ENCODE results near the gene PDHX.
"Not testable (repeated sequence)": the region's sequence is repeated elsewhere in the genome, so short reads cannot be mapped to it uniquely, and the experiment has no call there.

Gene PDHX

DNA sequence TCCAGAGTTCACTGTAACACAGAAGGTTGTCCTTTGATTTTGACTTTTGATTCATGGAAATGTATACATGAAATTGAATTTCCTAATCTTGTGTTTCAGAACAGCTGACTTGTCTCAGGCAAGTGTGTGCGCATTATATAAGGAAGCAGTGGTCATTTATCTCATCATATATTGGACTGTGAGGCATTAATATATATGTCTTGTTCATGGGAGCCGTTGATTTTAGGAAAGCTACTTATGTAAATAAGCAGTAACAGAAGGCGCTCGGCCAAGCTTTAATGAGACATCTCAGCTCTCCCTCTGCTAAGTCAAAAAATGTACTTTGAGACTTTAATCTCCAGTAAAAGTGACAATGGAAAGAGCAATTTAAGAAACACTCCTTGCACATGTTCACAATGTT lies 100.5 kb downstream of the PDHX start:
- no peak for DNase-seq

DNA sequence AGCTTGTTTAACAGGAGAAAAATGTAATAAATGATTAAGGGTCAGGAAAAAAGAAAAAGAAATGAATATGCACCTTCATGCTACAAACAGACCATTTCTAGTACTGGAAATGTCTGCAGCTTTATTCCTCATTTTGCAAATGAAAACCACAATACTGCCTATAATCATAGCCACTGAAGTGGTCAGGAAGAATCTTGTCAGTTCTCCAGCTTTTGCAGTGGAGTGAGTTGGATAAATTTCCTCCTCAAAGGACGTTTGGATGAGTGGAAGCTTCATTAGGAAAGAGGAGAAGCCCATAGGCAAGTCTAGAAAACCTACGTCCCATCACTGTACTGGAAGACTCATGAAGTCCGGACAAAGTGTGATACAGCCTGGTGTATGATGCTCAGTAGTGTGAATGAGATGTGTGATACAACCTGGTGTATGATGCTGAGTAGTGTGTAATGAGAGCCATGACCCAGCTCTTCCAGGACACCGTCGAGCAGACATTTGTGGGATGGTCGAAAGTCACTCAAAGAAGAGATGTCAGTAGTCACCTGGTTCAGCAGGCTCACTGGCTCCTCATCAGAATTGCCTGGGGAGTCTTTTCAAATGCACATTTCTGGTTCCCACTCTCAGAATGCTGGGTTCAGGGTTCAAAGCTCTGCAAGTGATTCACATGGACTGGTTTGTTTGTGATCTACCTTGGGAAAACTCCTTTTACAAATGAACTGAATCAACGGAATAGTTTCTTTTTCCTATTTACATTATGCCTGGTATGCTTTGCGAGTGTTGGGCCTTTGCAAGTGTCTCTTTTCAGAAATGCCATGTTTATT lies 101.3 kb downstream of the PDHX start:
- no peak for DNase-seq

DNA sequence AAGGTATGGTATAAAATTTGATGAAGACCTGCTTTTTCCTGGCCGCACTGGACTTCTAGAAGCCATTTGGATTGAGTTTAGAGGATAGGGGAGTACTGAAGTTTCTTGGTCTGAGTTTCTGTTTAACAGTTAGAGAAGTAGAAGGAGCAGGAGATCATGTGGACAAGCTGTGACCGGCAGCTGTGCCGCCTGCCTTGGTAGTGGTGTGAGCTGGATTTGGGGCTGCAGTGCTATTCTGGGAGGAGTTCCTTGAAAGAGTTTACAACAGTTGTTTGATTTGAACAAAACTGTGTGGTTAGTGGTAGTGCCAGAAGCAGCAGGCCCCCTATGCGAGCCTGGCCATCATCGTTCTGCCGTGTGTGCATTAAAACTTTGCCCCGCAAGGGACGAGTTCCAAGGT lies 105.2 kb downstream of the PDHX start:
- DNase-seq: no peak

DNA sequence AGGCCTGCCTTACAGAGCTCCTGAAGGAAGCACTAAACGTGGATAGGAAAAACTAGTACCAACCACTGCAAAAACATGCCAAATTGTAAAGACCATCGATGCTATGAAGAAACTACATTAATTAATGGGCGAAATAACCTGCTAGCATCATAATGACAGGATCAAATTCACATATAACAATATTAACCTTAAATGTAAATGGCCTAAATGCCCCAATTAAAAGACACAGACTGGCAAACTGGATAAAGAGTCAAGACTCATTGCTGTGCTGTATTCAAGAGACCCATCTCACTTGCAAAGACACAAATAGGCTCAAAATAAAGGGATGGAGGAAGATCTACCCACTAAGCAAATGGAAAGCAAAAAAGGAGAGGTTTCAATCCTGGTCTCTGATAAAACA lies 107.5 kb downstream of the PDHX start:
- DNase-seq: not testable (repeated sequence)

DNA sequence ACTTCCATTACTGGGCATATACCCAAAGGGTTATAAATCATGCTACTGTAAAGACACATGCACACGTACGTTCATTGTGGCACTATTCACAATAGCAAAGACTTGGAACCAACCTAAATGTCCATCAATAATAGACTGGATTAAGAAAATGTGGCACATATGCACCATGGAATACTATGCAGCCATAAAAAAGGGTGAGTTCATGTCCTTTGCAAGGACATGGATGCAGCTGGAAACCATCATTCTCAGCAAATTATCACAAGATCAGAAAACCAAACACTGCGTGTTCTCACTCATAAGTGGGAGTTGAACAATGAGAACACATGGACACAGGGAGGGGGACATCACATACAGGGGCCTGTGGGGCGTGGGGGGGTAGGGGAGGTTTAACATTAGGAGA lies 111.6 kb downstream of the PDHX start:
- not testable (repeated sequence) for DNase-seq

DNA sequence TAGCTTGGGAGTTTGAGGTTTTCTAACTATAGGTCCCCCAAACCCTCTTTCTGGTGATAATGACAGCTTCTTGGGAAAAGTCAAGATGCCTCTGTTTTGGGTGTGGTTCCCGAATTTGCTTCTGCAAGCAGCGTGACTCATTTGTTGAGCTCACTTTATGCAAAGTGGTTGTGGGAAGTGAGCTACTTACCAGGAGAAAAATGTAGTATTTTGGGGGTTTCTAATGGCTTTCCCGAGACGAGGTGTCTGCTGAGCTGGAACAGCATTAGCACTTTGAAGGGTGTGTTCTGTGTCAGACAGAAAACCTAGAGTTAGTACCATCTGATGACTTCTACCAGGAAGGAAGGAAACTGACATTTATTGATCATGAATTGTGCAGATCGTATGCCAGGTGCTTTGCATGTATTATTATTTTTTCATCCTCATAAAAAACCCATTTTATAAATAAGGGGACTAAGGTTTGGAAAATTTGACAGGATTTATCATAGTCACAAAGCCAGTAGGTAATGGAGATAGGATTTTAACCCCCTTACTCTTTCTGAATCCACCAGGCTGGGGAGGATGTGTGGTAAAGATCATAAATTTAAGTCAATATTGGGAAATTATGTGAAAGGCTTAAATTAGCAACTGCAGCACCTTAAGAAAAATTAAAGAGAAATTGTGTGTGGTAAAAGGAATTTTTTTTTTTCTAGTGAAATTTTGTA lies 113.7 kb downstream of the PDHX start:
- no peak for DNase-seq

DNA sequence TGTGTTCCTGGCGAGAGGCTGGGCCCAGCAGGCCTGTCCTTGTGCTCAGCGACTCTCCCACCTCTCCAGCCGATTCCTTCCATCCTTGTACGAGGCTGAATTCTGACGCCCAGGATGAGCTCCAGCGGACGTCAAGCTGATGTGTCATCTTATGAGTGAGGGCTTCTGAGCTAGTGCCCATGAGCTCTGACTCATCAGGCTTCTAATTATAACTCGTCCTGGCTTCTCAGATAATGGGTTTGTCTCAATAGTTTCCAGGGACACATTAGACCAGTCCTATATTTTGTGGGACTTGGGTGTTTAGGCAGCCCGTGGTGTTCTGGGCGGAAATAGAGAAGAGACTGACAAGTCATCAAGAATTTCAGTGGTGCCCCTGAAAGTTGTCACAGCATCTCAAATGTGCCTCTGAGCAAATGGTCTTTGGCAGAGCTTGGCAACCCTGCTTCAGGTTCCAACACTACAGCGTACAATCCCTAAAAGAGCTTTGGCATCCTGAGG lies 114.3 kb downstream of the PDHX start:
- no peak for DNase-seq

DNA sequence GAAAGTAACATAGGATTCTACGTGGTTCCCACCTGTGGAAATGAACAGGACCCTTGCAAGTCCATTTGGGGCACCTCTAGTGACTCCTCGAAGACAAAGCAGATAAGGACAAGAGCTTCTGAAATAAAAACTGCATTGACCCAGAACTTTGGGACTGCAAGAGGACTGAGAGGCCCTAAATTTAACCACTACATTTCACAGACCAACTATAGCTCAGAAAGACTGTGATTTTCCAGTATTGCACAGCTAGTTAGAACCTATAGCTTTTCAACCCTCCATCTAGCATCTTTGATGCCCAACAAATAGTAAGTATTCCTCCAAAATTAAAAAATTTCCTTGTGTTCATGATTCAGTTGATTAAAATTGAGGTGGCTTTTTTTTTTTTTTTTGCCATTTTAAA lies 114.9 kb downstream of the PDHX start:
- DNase-seq: no peak

DNA sequence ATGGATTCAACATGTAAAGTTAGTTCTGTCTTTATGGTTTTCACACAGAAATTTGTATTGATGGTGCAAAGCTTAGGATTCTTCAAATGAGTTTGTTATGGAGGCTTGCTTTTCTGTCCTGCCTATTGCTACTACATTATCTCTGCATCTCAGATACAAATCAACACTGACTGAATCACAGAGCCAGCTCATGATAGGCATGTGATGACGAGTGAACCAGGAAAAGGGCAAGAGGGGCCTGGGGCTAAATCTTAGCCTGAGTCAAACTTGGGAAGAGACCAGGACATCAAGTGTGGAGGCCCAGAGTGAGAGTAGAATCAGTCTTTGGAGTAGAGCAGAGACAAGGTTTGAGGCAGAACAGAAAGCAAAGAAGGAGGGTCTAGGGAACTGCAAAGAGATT lies 115.4 kb downstream of the PDHX start:
- no peak for DNase-seq

DNA sequence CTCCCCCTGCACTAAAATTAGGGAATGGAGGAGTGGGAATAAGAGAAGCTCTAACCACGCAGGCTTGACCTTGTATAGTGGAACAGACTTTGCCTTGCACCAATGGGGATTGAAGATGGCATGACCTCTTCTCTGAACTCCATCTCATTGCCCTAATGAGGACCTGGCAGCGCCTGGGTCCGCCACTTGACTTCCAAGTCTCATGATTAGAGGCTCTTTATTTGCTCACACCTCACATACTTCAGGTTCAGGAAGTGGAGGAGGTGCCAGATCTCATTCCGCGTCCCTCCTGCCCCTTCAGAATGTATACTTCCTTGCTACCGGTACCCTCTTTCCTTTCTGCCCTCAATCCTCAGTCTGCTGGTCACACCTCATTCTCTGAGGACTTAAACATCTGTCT lies 116.6 kb downstream of the PDHX start:
- no peak for DNase-seq

DNA sequence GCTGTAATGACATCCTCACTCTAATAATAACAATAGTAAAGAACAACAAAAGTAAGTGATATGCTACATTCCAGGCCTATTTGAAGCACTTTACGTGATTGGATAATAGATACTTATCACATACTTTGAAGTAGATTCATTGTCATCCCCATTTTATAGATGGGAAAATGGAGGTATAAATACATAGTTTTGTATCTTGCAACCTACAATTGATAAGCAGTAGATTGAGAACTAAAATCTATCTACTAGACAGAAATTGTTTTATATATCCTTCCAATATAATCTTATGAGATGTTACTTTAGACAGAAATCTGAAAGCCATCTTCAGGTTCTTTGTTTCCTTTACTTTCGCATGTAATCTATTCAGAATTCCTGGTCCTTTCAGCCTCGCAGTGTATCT lies 118.0 kb downstream of the PDHX start:
- no peak for DNase-seq

DNA sequence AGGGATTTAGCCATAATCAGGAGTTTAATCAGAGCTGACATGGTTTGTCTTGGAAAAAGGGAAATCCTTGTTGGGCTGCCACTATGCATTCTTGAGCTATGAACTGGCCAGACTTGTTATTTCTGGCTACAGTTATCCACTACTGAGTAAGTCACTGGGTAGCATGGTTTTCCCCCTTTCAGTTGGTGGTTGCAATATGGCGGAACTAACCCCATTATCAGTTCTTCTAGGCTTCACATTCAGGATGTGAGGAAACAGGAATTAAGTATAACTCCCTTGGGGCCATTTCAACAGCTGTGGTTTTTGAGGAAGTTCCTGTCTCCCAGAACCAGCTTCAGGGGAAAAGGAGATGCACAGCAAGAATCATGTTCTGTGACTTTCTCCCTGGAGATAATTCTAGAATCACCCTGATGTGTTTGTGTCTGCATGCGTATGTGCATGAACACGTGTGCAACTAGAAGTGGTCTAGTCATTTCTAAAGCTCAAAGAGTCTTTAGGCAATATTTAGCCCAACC lies 119.5 kb downstream of the PDHX start:
- no peak for DNase-seq

DNA sequence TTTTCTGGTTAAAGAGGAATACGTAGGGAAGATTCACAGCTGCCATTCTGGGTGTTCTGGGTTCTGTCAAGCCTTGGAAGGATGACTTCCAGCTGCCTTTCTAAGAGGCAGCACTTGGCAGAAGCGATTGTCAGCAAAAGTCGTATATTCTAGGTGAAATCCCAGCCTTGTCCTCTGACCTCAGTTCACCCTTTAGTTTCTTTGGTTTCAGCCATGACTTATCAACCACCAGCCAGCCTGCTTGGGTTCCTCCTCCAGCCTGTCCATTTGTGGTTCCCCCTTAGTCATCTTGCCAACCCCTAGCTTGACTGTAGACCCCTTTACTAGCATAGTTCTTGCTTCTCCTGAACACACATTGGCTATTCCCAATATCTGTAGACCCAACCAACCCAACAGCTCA lies 120.2 kb downstream of the PDHX start:
- no peak for DNase-seq

DNA sequence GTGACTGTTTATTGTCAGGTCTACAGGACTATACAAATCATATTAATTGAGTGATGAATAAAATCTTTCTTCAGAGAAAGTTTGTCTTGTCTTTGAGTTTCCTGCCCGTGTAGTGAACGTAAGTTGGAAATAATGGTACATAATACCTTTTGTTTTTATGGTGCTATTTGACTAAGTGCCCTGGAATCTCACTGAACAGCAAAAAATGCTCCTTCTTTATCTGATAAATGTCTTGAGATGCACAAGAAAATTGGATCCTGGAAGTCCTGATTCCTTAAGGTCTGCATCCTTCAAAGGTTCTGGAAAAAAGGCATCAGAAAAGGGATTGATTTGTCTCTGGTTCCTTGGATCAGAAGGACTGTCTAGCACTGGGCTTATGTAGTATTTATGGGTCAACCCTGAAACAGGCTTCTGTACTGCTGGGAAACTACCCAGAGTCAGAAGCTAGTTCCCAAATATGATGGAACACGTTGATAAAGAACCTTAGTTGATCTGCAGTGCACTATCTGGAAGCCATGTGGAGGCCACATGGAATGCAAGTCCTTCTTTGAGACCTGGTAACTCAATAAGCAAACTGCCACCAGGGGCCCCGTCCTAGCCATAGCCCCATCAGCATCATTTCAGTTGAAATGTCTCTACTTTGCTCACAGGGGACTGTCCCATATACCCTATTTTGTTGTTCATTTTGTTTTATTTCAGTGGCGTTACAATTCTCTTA lies 122.0 kb downstream of the PDHX start:
- no peak for DNase-seq

DNA sequence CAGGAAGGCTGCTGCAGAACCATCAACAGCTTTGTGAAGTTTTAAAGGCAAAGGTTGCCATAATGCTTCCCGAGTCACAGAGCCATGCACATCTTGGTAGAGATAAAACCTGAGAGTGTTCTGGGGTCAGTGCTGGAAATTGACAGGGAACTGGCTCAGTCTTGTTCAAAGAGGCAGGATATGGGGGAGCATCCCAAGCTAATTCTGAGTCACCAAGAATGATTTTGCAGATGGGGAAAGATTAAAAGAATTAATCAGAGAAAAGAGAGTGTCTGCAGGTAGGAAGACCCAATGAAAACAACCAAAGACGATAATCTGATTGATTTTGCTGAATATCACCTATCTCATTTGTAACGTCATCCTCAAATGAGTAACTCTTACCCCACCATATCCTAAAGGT lies 122.7 kb downstream of the PDHX start:
- no peak for DNase-seq

DNA sequence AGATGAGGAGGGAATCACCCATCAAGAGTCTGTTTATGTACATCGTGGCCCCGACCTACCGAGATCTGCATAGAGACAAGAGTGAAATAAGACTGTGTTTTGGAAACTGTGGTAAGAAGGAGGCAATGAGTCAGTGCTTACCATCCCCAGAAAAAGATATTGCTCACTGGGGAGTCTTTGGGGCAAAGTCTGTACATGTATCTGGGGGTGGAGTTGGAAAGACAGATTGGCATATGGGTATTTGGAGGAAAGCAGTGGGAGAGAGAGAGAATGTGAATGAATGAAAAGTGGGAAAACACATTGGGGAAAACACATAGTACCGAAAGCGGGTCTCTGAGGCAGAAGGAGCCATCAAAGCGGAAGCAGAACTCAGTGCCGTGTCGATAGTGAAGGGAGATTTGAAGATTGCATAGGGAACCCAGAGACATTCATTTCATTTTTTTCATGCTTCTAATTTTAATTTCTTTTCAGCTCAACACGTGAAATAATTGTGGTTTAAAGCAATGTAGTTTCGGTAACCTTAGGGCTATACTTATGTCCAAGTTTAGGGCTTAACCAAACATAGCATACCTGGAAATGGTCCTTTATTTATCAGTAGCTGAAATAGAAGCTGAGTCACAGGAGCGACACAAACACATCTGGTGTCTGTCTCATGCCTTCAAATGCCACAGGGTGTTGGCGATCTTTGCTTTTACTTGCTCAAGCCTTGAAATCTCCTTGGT lies 124.0 kb downstream of the PDHX start:
- no peak for DNase-seq

DNA sequence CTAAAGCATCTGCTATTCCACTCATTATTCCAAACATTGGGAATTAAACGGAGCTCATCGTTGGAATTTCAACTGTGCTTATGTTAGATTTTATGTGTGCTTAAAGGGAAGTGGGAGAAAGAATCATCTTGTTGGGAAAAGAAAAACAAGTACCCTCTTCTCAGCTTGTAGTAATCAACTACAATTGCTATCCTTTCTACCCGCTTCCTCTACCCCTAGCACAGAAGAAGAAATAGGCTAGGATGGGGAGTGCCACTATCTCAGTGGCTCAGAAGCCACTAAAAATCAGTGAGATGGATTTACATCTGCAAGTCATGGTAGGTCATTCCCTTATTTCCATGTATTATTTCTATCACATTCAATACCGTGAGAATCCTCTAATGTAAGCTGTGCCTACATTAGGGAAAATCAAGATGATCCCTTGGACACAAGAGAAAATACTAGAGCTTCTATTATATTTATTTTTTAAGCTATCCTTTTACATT lies 124.7 kb downstream of the PDHX start:
- no peak for DNase-seq

DNA sequence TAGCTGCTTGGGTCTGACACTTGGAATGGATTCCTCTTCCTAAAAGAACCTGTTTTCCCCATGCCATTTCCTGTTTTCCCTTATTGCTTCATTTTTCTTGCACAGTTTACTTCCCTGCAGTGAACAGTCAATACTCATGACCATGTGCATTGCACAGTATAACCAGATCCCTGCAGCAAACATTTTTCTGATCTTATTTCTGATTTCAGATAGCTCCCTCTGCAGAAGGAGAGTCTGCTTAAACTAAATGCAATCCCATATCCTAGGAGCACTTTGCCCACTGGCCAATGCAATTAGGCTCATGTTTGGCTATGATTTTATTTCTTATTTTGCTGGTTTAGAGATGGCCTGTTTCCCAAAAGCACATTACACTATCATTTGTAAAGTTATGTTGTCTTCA lies 125.8 kb downstream of the PDHX start:
- no peak for DNase-seq

DNA sequence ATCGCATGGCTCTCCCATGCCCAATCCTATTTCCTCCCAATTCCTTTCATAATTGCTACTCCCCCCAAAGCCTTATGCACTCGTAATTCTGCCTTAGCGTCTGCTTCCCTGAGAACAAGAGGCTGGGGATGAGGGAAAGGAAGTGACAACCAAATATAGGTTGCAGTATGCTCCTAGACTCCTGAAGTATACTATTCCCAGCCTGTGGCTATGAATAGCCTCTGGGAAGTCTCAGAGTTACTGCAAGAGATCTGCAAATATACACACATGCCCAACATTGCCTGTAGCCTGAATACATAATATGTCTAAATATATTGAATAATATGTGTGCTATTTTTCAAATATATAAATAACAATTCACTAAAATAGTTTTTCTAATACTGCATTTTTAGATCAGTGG lies 126.5 kb downstream of the PDHX start:
- DNase-seq: no peak

DNA sequence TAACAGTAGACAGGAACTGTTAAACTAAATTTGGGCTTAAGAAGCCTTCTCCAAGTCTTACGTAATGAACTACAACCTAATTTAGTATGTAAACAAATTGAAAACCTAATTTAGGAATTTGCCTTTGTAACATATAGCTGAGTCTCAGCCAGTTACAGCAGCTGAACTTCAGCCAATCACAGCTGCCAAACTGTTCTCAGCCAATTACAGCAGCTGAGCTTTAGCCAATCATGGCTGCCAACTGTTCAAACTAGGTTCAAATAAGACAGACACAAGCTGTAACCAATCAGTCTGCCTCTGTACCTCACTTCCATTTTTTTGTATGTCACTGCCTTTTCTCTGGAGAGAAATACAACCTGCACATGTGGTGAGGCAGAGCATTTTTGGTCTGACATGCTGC lies 127.5 kb downstream of the PDHX start:
- DNase-seq: no peak

DNA sequence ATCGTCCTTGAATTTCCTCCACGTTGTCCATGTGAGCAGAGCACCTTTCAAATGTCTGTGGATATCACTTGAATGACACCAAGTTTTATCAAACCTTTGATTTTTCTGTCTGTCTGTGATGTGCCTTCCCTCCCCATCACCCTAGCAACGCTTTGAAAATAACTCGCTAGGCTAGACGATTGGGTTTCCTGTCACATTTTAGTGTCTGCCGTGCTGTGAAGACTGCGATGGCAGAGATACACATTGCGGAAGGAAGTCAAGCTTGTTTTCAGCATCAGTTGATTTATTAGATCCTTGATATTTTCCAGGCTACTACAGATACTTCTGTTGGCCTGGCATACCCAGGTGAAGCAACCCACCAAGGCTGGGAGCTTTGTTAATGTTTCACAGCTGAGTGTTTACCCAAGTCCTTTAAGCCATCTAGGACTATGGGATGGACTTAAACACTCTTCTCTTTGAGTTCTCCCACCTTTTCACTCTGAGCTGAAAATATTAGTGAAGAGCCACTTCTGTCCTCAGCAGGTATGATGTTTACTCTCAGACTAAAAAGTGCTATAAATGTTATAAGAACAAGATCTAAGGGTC lies 128.9 kb downstream of the PDHX start:
- no peak for DNase-seq
